GM18909 (cell line): Measurements from ENCODE around the gene ZBTB46.

Source experiments
- ATAC-seq: cut with Tn5 transposase; IDR thresholded peaks from one replicate; pipeline ENCODE4 v1.9.1; 2021; ENCODE audit warnings: mild to moderate bottlenecking; ENCODE audit not compliant: unreplicated experiment, poor library complexity

ZBTB46 gene

DNA sequence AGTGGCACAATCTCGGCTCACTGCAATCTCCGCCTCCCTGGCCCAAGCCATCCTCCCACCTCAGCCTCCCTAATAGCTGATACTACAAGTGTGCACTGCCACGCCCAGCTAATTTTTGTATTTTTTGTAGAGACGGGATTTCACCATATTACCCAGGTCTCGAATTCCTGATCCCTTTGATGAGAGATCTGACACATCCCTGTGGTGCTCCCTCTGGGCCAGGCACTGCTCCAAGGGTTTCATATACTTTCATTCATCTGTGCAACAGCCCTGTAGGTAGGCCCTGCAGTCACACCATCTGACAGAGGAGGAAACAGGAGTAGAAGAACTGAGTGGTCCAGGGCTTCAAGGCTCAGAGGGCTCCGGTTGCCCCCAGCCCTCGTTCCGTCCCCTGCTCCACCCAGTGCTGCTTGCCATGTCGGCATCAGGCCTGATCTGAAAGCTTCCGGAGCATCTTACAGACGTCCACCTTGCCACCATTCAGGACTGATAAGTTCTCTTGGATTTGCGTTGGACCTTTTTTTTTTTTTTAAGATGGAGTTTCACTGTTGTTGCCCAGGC, 119.9 kb downstream of the ZBTB46 start:
- no peak for ATAC-seq

DNA sequence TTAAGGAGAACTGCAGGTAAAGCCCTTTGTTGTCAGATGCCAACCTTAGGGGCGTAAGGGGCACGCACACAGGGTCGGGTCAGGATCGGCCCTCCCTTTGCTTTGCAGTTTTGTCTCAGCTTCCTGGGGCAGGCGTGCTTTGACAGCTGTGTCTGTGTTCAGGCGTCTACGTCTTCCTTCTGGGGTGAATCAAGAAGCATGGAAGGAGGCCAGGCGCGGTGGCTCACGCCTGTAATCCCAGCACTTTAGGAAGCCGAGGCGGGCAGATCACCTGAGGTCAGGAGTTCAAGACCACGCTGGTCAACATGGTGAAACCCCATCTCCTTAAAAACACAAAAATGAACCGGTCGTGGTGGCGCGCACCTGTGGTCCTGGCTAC, 121.9 kb downstream of the ZBTB46 start:
- no peak for ATAC-seq

DNA sequence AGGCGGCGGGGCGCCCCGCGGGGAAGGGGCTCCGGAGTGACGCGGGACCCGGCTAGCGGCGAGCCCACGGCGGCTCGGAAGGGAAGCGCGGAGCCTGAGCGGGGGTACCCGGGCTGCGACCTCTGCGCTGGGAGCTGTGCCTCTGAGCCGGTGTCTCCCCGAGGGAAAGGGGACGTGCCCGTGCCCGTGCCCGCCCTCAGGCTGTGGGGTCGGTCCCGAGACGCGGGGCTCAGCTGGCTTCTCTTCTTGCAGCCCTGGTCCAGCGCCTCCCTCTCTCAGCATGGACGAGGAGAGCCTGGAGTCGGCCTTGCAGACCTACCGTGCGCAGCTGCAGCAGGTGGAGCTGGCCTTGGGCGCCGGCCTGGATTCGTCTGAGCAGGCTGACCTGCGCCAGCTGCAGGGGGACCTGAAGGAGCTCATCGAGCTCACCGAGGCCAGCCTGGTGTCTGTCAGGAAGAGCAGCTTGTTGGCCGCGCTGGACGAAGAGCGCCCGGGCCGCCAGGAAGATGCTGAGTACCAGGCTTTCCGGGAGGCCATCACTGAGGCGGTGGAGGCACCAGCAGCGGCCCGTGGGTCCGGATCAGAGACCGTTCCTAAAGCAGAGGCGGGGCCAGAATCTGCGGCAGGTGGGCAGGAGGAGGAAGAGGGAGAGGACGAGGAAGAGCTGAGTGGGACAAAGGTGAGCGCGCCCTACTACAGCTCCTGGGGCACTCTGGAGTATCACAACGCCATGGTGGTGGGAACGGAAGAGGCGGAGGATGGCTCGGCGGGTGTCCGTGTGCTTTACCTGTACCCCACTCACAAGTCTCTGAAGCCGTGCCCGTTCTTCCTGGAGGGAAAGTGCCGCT, 122.5 kb downstream of the ZBTB46 start:
- ATAC-seq = peak; percentile 25

DNA sequence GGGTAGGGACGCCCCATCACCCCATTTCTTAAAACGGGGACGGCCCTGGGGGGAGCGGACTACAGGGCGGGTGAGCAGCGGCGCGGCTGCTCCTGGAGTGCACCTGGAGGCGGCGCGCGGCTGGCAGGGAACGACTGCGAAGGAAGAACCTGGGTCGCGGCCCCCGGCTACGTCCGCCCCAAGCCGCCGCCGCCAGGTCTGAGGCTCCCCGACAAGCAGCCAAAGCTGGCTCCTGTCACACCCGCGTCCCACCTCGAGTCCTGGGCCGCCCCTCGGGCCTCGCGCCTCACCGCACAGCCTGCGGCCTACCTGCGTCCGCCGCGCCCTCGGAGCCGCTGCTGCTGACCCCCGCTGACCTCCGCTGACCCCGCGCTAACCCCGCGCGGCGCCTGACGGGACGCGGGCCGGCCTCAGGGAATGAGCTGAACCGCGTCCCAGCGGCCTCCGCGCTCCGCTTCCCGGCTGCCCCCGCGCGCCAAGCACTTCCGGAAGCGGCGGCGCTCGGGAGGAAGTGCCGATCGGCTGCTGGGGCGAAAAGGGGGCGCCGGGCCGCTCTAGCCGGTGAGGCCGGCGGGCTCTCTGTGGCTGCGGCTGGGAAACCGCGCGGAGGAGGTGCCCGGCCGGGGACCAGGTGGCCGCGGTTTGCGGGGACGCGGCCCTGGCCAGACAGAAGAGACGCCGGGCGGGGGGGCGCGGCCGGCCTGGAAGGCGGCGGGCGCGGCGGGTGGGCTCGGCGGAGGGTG, 123.3 kb downstream of the ZBTB46 start, which contains the start of the genes ARFRP1 and ZGPAT:
Gene ARFRP1 (minus strand): TSS at position 419 of the 743 bp plus-strand sequence. CDS start 885 bp downstream, outside the sequence.
Gene ZGPAT (plus strand): TSS at position 482 of the 743 bp plus-strand sequence. CDS start 542 bp downstream, outside the sequence.
- peak; percentile 73 for ATAC-seq

DNA sequence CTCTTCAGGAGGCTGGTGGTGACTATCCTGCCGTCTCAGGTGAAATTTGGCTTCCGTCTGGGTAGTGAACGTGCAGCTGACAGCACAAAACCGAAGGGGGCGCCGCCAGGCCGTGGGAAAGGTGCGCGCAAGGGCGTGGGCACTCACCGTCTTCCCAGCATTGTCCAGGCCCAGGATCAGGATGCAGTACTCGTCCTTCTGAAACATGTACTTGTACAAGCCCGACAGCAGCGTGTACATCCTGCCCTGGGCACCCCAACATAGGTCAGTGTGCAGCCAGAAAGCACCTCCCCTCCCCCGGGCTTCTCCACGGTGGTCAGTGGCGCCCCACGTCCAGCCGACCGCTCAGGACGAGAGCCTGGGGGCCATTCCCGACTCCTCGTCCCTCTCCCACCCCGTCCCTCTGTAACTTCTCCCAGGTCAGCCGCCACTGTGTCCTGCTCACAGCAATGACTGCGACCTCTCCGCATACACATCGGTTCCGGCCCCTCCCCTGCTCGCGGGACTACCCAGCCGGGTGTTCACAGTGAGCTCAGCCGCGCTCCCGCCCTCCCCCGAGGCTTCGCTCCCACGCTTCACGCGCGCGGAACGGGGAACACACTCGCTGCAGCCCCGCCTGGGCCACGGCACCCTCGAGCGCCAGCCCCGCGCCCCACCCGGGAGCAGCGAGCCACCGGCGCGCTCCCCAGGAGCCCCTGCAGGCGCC, 124.1 kb downstream of the ZBTB46 start:
- ATAC-seq = peak; percentile 26

DNA sequence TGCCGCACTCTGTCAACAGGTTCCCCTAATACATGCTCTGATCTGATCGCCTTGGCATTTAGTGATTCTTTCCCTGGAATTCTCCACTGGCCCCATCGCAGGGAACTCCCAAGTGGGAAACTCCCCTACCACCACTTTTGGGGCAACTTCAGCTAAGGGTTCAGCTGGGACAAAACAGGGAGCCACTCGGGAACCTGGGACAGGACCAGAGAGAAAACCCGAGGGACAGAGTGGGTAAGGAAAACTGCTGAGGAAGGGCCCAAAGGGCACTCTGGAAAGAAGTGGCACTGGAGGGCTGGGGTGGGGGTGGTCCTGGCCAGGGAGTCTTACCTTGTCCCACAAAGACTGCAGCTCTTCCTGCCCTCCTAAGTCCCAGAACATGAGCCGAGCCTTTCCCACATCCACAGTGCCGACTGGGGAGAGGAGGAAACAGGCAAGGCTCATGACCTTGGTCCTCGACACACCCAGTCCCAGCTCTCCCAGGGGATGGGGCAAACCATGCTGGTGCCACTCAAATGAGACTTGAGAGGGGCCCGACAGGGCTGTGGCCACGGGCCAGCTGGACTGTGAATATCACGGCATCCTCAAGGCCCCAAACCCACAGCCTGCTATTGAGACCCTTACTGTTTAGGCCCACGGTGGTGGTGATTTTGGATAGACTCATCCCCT, 124.9 kb downstream of the ZBTB46 start:
- ATAC-seq = no peak

DNA sequence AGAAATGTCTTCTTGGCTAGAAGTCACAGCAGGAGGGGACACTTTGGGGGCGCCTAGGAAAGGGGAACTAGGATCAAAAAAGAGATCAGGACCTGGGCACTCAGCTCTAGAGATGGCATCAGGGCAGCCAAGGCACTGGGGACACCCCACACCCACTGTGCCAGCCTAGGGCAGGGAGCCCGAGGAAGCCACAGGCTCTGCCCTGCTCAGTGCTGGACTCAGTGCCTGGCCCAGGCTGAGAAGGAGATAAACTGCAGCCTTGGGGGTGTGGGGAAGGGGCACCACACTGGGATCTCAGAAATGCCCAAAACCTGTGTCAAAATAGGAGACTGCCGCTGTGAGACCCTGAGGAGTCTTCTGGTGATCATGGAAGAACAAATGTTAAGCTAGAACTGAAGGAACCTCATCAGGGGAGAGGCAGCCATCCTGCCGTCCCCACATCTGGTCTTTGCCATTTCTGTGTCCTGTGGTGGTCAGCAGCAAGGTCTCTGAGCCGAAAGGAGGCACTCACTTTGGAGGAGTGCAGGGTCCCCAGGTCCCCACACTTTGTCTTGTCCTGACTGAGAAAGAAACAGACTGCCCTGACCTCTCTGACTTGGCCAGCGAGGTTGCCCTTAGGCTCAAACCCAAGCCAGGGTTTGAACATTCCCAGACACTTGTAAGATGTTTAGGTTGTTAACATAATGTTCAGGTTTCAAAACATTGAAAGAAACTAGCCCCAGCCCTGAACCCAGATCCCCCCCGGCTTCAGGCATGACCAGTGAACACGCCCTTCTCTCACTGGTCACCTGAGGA, 125.6 kb downstream of the ZBTB46 start:
- ATAC-seq = no peak

DNA sequence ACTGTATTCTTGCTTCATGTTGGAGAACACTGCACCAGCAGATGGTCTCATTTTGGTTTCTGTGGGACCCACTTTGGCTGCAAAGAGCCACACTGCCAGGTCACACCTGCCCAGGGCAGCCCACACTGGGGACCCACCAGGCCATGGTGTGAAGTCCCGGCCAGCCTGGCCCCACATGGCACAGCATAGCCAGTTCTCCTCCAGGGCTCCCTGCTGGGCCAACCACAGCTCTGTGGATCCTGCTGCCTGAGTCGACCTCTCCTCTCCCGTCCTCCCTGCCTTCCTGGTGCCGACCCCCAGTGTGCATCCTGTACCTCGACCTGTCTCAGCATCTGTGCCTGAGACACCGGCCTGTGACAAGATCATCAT, 126.3 kb downstream of the ZBTB46 start:
- ATAC-seq = no peak

DNA sequence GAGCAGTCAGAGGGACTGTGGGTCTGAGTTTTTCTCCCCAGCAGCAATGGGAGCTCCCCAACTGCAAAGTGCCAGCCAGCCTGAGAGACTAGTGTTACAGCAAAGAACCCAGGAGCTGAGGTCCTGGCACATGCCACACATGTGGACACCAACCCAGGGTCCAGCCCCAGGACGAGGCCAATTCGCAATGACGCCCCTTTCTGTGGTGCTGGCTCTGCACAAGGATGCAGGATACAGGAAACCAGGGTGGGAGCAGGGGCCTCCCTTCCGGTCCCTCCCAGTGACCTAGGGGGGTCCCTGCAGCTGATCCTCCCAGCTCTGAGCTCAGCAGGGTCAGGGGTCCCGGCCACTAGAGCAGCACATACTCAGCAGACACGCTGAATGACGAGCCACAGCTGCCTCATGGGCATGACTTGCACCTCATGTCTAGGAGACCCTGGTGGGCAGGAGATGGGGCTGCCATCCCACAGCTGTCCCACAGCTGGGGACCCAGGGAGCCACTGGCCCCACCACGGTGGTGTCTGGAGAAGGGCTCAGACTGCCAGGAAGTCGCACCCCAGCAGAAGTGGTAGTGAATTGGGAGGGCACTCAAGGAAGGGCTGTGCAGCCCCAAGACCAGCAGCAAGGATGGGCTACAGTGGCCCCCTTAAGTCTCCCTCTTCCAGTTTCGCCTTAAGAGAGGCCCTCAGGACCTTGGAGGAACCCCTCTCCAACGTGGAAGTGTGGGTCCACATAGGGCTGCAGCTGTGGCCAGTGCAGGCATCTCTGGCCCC, 126.9 kb downstream of the ZBTB46 start:
- ATAC-seq = no peak

DNA sequence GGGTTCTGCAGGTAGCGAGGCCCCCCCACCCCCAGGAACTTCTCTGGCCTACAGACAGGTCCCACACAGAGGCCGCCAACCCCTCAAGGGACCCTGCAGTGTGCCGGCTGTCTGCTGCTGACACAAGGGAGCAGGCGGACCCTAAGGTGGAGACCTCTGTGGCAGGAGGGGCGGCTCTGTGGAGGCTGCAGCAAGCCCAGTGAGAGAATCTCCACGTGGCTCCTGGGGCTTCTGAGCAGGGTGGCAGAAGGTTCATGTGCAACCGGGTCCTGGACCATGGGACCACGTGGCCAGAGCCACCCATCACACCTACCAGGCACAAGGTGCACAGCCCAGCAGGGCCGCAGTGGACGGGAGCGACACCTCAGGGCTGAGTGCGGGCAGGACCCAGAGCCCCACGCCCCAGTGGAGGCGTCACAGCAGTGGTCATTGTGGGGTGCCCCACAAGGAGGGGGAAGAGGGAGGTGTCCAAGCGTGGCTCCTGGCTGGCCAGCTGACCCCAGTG, 127.5 kb downstream of the ZBTB46 start:
- ATAC-seq = no peak

DNA sequence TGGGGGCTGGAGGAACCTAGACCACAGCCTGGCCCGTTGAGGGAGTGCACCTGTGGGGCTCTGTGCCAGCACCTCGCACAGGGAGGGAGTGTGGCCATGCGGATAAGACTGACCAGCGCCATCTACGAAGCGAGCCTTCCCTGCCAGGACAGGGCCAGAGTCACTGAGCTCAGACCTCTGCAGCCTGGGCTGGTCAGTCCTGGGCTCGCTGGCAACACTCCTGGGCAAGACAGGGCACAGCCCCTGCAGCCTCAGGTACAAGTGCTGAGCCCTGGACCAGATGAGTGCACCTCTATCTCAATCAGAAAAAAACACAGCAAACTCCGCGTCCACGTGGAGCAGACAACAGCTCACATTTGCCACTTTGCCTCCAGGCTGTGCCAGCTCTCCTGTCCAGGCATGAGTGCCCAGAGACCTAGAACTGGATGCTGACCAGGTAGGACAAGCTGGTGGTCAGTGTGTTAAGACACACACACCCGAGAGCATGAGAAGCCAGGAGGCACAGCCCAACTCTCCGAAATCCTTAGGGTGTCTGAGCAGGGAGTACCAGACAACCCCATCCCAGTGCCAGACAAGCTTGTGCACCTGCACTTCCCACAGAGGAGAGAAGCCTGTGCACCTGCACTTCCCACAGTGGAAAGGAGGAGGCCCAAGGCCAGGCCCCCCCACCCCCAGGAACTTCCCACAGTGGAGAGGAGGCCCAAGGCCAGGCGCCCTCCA, 128.2 kb downstream of the ZBTB46 start:
- no peak for ATAC-seq

DNA sequence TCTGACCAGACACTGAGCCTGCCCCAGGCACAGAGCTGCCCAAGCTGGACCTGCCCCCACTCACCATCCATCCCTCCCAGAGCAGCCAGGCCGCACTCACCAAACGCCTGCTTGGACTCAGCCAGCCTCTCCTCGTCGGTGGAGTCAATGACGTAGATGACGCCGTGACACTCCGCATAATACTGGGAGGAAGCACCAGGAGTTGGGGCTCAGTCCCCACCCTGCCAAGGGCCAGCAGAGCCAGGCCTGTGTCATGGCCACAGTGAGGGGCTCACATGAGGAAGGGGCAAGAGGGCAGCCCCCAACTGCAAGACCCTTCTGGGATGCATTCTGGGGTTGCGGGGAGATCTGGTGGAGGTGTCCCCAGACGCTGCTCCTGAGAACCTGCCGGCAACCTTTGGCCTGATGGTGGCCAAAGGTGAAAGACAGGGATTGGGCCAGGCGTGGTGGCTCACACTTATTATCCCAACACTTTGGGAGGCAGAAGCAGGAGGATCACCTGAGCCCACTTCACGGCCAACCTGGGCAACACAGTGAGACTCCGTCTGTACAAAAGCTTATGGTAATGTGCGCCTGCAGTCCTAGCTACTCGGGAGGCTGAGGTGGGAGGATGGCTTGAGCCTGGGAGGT, 128.9 kb downstream of the ZBTB46 start:
- ATAC-seq = no peak

DNA sequence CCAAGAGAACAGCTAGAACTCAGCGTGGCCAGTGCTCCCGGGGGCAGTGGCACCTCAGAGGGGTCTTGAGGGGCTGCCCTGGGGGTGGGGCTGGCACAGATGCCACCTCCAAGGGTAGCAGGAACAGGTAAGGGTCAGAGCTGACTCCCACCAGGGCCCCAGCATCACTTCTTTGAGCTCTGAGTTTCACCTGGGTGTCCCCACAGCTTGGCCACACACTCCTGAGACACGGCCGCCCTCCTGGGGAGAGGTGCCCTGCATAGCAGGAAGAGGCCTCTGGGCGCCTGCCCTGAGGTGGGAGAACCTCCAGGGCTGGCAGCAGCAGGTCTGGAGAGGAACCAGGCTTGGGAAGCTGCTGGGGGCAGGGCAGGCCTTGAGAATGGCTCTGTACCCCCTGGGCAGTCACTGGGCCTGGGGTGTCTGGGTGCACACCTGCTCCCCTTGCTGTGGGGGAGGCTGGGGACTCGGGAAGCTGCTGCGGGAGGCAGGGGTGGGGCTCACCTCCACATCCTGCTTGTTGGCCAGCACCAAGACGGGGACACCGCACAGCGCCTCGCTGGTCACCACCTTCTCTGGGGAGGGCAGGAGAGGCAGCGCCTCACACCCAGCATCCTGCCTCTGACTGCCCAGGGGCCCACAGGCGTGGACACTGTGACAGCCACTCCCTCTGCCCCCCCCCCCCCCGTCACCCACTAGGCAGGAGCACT, 129.6 kb downstream of the ZBTB46 start:
- no peak for ATAC-seq

DNA sequence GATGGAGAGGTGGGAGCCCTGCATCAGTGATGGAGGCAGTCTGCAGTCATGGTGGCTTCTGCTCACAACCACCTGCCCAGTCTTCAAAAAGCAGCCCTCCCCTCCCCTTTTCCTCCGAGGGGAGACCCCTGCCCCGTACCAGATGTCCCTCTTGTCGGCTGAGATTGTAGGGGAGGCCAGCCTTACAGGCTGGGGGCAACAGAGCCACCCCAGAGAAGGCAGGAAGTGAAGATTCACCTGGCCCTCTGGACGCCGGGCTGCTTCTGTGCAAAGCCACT, 130.1 kb downstream of the ZBTB46 start:
- no peak for ATAC-seq

DNA sequence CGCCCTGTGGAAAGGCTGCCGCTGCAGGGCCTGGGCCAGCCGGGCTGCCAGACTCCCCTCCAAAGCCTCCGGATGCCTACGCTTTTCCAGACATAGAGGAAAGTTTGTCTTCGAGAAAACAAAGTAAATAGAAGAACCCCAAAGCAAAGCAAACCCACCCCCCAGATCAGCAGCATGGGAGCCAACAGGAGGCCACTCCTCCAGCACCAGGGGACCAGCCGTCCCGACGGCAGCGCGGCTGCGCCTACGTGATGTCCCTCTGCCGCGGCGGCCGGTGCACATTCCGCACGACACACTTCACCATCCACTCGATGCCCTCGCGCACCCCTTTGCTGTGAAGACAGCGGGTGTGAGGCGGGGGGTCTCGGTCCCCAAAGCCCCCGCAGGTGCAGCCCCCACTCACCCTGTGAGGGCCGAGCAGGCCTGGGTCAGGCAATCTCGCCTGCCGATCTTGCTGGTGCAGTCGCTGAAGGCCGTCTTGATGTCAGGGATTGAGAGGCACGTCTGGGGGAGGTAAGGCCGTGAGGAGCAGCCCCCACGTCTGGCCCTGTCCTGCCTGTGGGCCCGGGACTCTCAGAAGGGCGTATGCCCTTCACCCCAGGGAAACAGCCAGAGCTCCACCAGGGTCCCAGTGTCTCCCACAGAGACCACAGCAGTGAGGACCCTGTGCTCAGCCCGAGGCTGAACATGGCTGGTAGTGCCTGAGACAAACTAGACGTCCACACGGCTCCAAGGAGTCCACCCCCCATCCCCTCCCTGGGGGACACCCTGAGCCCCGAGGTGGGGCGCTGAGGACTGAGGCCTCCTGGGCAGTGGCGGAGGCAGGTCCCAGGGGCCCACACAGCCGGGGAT, 130.6 kb downstream of the ZBTB46 start:
- ATAC-seq = no peak
